ENCODE measurements around the gene ILRUN. TPM values are rescaled to one million over a fixed set of nuclear protein-coding genes. Genes with fewer than 3 reads are reported as not detected.

Gene ILRUN
- total and polyA plus RNA-seq, 2 of the 8 experiments (the other 6 are each of a cell fraction or from before 2014, with no cell fraction given) = 39.2 to 81.2 TPM

DNA sequence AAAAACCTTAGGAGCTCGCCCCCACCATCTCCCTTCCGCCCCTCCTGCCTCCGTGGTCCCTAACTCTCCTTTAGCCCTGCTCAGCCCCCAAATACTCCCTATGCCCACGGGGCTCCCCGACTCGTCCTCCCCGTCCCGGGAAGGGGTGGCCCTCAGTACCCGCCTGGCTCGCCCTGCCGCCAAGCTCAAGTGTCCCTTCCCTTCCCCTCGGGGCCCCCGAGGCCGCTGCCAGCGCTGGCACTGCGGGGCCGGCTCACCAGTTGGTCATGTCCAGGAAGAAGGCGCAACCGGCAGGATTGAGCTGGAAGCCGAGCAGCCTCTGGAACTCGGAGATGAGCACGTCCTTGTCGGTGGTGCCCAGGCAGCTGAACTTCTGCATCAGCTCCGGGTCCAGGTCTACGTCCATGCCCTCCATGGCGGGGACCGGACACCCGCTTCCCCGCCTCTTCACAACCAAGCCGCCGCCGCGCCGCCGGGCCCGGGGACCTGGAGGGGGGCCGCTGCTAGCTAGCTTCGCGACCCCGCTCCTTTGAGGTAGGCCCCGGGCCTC lies 303 bp downstream of the ILRUN start:
- H2BK15ac ChIP-seq (ENCODE audit: low read length) = no peak overlapping the region
- no peaks in the 10 kb centered on the region for H3K36me3 ChIP-seq (ENCODE audit: control insufficient read depth in 2 of 4, insufficient read depth in 4 of 4, low read length in 3 of 4)
- H3K4me2 ChIP-seq (ENCODE audit: insufficient read depth in 1 of 2, low read depth in 2 of 2, low read length in 2 of 2) = peak overlapping the region; percentile 63 to 92
- WGBS, 2 experiments (ENCODE audit: extremely low coverage in 1 of 2, insufficient coverage in 1 of 2, insufficient read length in 1 of 2, insufficient replicate concordance in 2 of 2, low coverage in 1 of 2, low lambda C conversion rate in 2 of 2, missing lambda C conversion rate in 1 of 2) = 2% methylated on average over 29 of the region's 41 CpGs; no CpG with 5 or more reads in 1 of the 2 experiments
- peak overlapping the region; percentile 75; the same call in 1 of the 2 replicates for H2BK5ac ChIP-seq (ENCODE audit: low read depth, low read length)
- H2BK20ac ChIP-seq (ENCODE audit: low read length) = no peak overlapping the region
- H3K9ac ChIP-seq (replicated peaks in 1 of 4; ENCODE audit: extremely low read depth in 1 of 4, low read depth in 3 of 4, low read length in 3 of 4) = peak overlapping the region; percentile 55 to 83 (median 83)
- H3K23ac ChIP-seq (ENCODE audit: insufficient read length) = no peak overlapping the region
- H3K27ac ChIP-seq (ENCODE audit: low read depth, low read length) = peak overlapping the region; percentile 47; the same call in 1 of the 2 replicates
- H3K9me3 ChIP-seq (ENCODE audit: insufficient read depth in 2 of 2, low read depth in 1 of 2, low read length in 1 of 2) = no peaks in the 10 kb centered on the region
- no peak overlapping the region for H4K91ac ChIP-seq (replicated peaks; ENCODE audit: insufficient read length, low read length)
- peak overlapping the region; percentile 91 for H4K8ac ChIP-seq (ENCODE audit: extremely low read depth, insufficient read depth, low read length)
- H3K79me2 ChIP-seq (ENCODE audit: control insufficient read depth in 1 of 2, insufficient read depth in 2 of 2, low read length in 2 of 2) = peaks cover 8 to 50% of the 10 kb centered on the region in 2 experiments; a peak in 3 of 4 replicates
- peak overlapping the region; percentile 85 to 96 (median 88) for H3K4me3 ChIP-seq (ENCODE audit: extremely low read depth in 1 of 4, insufficient read depth in 2 of 4, low read depth in 3 of 4, low read length in 4 of 4)
- no peak overlapping the region for H2BK12ac ChIP-seq (ENCODE audit: low read depth, low read length)
- no peak overlapping the region for H2AK5ac ChIP-seq (ENCODE audit: low read depth, low read length)
- TF ChIP-seq CHD1 (IDR thresholded peaks at IDR 0.05; ENCODE audit: low read depth, low read length) (no peak), TAF1 (IDR thresholded peaks at IDR 0.05; ENCODE audit: low read depth, low read length) (0 out of 2 replicates have a peak, but pooled peaks have one; percentile 16), KDM4A (IDR thresholded peaks at IDR 0.05; ENCODE audit: low read depth, low read length, severe bottlenecking) (peak; percentile 77), PHF8 (conservative IDR thresholded peaks at IDR 0.05; ENCODE audit: low read depth, low read length) (peak; percentile 48; the same call in 1 of the 2 replicates)
- no peak overlapping the region for H2BK120ac ChIP-seq (replicated peaks; ENCODE audit: low read depth, low read length)
- peaks cover 0 to 7% (median under 1%) of the 10 kb centered on the region in 4 experiments; a peak in 3 of 7 replicates for H3K4me1 ChIP-seq (replicated peaks in 1 of 4; ENCODE audit: control insufficient read depth in 3 of 4, insufficient read depth in 4 of 4, low read length in 3 of 4)
- H3K14ac ChIP-seq (ENCODE audit: insufficient read length) = no peak overlapping the region
- ChIA-PET POLR2A (ENCODE audit: partially characterized antibody) (interaction anchor here (0.9 to 1.4 kb wide), 8 partner anchors 15 to 448 kb away, joined by 3 to 4 read pairs (median 3); partner anchors contain the start of genes SMIM29, SNRPC and TAF11), CTCF (ENCODE audit: partially characterized antibody) (interaction anchor here (0.6 to 1.2 kb wide), 3 partner anchors 29 to 1184 kb away, joined by 3 to 4 read pairs (median 3); no protein-coding TSS in a partner anchor)
- H2AFZ ChIP-seq (ENCODE audit: low read length) = 0 out of 2 replicates have a peak overlapping the region, but pooled peaks have one; percentile 0
- no peaks in the 10 kb centered on the region for H3K27me3 ChIP-seq (replicated peaks in 1 of 4; ENCODE audit: control insufficient read depth in 3 of 4, extremely low read depth in 1 of 4, insufficient read depth in 3 of 4, low read length in 3 of 4)
- peaks cover 0 to 14% of the 10 kb centered on the region in 2 experiments for H4K20me1 ChIP-seq (replicated peaks in 1 of 2; ENCODE audit: control insufficient read depth in 1 of 2, insufficient read depth in 2 of 2, low read length in 2 of 2)
- H3K23me2 ChIP-seq (ENCODE audit: low read depth, low read length) = peaks cover 11% of the 10 kb centered on the region
- peak overlapping the region; percentile 73 for H3K56ac ChIP-seq (replicated peaks; ENCODE audit: insufficient read length, low read depth, low read length)
- DNase-seq (ENCODE audit: low read depth in 1 of 2, low spot score in 2 of 2) = no peak
- H3K79me1 ChIP-seq (ENCODE audit: low read depth, low read length) = peaks cover 7% of the 10 kb centered on the region; the same call in 1 of the 2 replicates
- H3K18ac ChIP-seq (ENCODE audit: extremely low read depth, low read length) = peak overlapping the region; percentile 71
- no peak for FAIRE-seq
- H4K5ac ChIP-seq (ENCODE audit: insufficient read length, low read depth, low read length) = peak overlapping the region; percentile 39
- H3K4ac ChIP-seq (replicated peaks; ENCODE audit: insufficient read length, low read depth, low read length) = peak overlapping the region; percentile 32
